WTC11 (cell line): ENCODE data around the gene TBRG4. TPM values are rescaled to one million over a fixed set of nuclear protein-coding genes. Genes with fewer than 3 reads are reported as not detected.

Experiments
- ATAC-seq: fragments of 200-7000 bp; cut with Tn5 transposase; 2 replicates; pipeline ENCODE4 v1.10.0; 2021; ENCODE audit warnings: mild to moderate bottlenecking, moderate library complexity
- CTCF ChIA-PET: fragments of 300-600 bp; sonication (Branson Sonifier 250); formaldehyde crosslinking; loops from one replicate; lab custom pipeline; 2021; ENCODE audit warnings: antibody characterized with exemption; lab: Charles Lee
- POLR2A ChIA-PET: fragments of 350-600 bp; sonication (Branson Sonifier 250); formaldehyde crosslinking; loops from one replicate; lab custom pipeline; 2021; ENCODE audit warnings: antibody characterized with exemption; lab: Charles Lee
- DNase-seq: peaks from one replicate; pipeline ENCODE4 v3.0.0; 2021; ENCODE audit warnings: low spot score
- H3K27ac Mint-ChIP-seq: 2 replicates; pipeline ENCODE4 v1.8.0; 2021; ENCODE audit warnings: mixed read lengths
- H3K27me3 Mint-ChIP-seq: 2 replicates; pipeline ENCODE4 v1.8.0; 2021; ENCODE audit warnings: low read depth, mild to moderate bottlenecking, moderate library complexity, mixed read lengths
- H3K36me3 Mint-ChIP-seq: 2 replicates; pipeline ENCODE4 v1.8.0; 2021; ENCODE audit warnings: mixed read lengths
- H3K4me1 Mint-ChIP-seq: 2 replicates; pipeline ENCODE4 v1.8.0; 2022; ENCODE audit warnings: mixed read lengths
- H3K4me3 Mint-ChIP-seq: 2 replicates; pipeline ENCODE4 v1.8.0; 2021; ENCODE audit warnings: mild to moderate bottlenecking, moderate library complexity, mixed read lengths
- H3K9me3 Mint-ChIP-seq: 2 replicates; pipeline ENCODE4 v1.8.0; 2021; ENCODE audit warnings: mixed read lengths
- ATF3 ChIP-seq: sonication (generic); formaldehyde crosslinking; conservative IDR thresholded peaks from 2 replicates; pipeline ENCODE4 v1.8.1; 2022; ENCODE audit warnings: mild to moderate bottlenecking, missing genetic modification reagents
- CBFB ChIP-seq: sonication (generic); formaldehyde crosslinking; IDR thresholded peaks from 2 replicates; pipeline ENCODE4 v1.8.1; 2022; ENCODE audit warnings: mild to moderate bottlenecking, low read depth, missing genetic modification reagents
- CDX4 ChIP-seq: fragments of 250-450 bp; sonication (Bioruptor Pico); IDR thresholded peaks from 2 replicates; pipeline ENCODE4 v1.9.0; 2021; ENCODE audit warnings: moderate library complexity, mild to moderate bottlenecking, inconsistent platforms, borderline replicate concordance
- CREB1 ChIP-seq: sonication (generic); formaldehyde crosslinking; IDR thresholded peaks from 2 replicates; pipeline ENCODE4 v1.8.0; 2023; ENCODE audit warnings: mild to moderate bottlenecking, missing genetic modification reagents
- CTCF ChIP-seq: fragments of 200-600 bp; IDR thresholded peaks from 2 replicates; pipeline ENCODE4 v1.8.0; 2022; ENCODE audit warnings: antibody characterized with exemption
- EMX1 ChIP-seq: fragments of 250-450 bp; sonication (Bioruptor Pico); IDR thresholded peaks from 2 replicates; pipeline ENCODE4 v1.8.0; 2021; ENCODE audit warnings: mild to moderate bottlenecking
- ETV6 ChIP-seq: sonication (generic); formaldehyde crosslinking; IDR thresholded peaks from 2 replicates; pipeline ENCODE4 v1.8.1; 2022; ENCODE audit warnings: mild to moderate bottlenecking, missing genetic modification reagents
- FOXJ3 ChIP-seq: sonication (generic); formaldehyde crosslinking; IDR thresholded peaks from 2 replicates; pipeline ENCODE4 v1.9.0; 2021; ENCODE audit warnings: missing genetic modification reagents, mild to moderate bottlenecking, borderline replicate concordance
- FOXP4 ChIP-seq: sonication (generic); formaldehyde crosslinking; IDR thresholded peaks from 2 replicates; pipeline ENCODE4 v1.8.0; 2022; ENCODE audit warnings: mild to moderate bottlenecking, missing genetic modification reagents
- NFE2L1 ChIP-seq: sonication (generic); formaldehyde crosslinking; IDR thresholded peaks from 2 replicates; pipeline ENCODE4 v1.8.1; 2023; ENCODE audit warnings: missing genetic modification reagents
- NFYB ChIP-seq: sonication (generic); formaldehyde crosslinking; conservative IDR thresholded peaks from 2 replicates; pipeline ENCODE4 v1.8.0; 2022; ENCODE audit warnings: low read depth, missing genetic modification reagents
- NR1H2 ChIP-seq: sonication (generic); formaldehyde crosslinking; IDR thresholded peaks from 2 replicates; pipeline ENCODE4 v1.9.0; 2021; ENCODE audit warnings: mild to moderate bottlenecking, moderate library complexity, missing genetic modification reagents
- OVOL2 ChIP-seq: fragments of 250-450 bp; sonication (Bioruptor Pico); IDR thresholded peaks from 2 replicates; pipeline ENCODE4 v1.9.0; 2021; ENCODE audit warnings: mild to moderate bottlenecking, borderline replicate concordance
- PRDM15 ChIP-seq: sonication (generic); formaldehyde crosslinking; IDR thresholded peaks from 2 replicates; pipeline ENCODE4 v1.8.0; 2022; ENCODE audit warnings: missing genetic modification reagents
- PRRX2 ChIP-seq: fragments of 250-450 bp; sonication (Bioruptor Pico); IDR thresholded peaks from 2 replicates; pipeline ENCODE4 v1.8.0; 2021; ENCODE audit warnings: mild to moderate bottlenecking
- SOX15 ChIP-seq: fragments of 250-450 bp; sonication (Bioruptor Pico); IDR thresholded peaks from 2 replicates; pipeline ENCODE4 v1.9.0; 2021; ENCODE audit warnings: mild to moderate bottlenecking
- STAT6 ChIP-seq: sonication (generic); formaldehyde crosslinking; conservative IDR thresholded peaks from 2 replicates; pipeline ENCODE4 v1.8.1; 2023; ENCODE audit warnings: mild to moderate bottlenecking, low read depth, missing genetic modification reagents, moderate library complexity
- TEAD4 ChIP-seq: sonication (generic); formaldehyde crosslinking; IDR thresholded peaks from 2 replicates; pipeline ENCODE4 v1.8.0; 2022; ENCODE audit warnings: mild to moderate bottlenecking, missing genetic modification reagents
- ZNF121 ChIP-seq: sonication (generic); formaldehyde crosslinking; IDR thresholded peaks from 2 replicates; pipeline ENCODE4 v1.8.0; 2023; ENCODE audit warnings: missing genetic modification reagents
- ZNF281 ChIP-seq: sonication (generic); formaldehyde crosslinking; IDR thresholded peaks from 2 replicates; pipeline ENCODE4 v1.8.0; 2023; ENCODE audit warnings: mild to moderate bottlenecking, missing genetic modification reagents
- ZNF396 ChIP-seq: fragments of 250-450 bp; sonication (Bioruptor Pico); IDR thresholded peaks from 2 replicates; pipeline ENCODE4 v1.8.0; 2021; ENCODE audit warnings: mild to moderate bottlenecking, moderate library complexity, borderline replicate concordance
- ZNF425 ChIP-seq: fragments of 250-450 bp; sonication (Bioruptor Pico); conservative IDR thresholded peaks from 2 replicates; pipeline ENCODE4 v1.9.0; 2021; ENCODE audit warnings: mild to moderate bottlenecking
- total RNA-seq: library from RNA; stranded (reverse); gene quantifications from 3 replicates; pipeline ENCODE4 v1.2.3, GENCODE V29; 2021

The TBRG4 gene
- total RNA-seq, 1 experiment from 2014 or later = 167 TPM

GRCh38 chr7:45117582-45117981 is 6.1 kb upstream of the TBRG4 start (continued):
- TF ChIP-seq EMX1 (CRISPR knock-in tag) (no peak), NFE2L1 (no peak), ZNF396 (CRISPR knock-in tag) (no peak), CDX4 (no peak), PRDM15 (CRISPR knock-in tag) (no peak)

- ATAC-seq (no peak), DNase-seq (no peak)
- H3K27me3 Mint-ChIP-seq = peaks cover 21% of the 10 kb centered on the region
- no peak overlapping the region for H3K27ac Mint-ChIP-seq
- ChIA-PET CTCF (no interaction called here), POLR2A (no interaction called here)
- H3K36me3 Mint-ChIP-seq = no peaks in the 10 kb centered on the region; the same call in 1 of the 2 replicates
- H3K4me1 Mint-ChIP-seq = peaks cover 4% of the 10 kb centered on the region
- H3K9me3 Mint-ChIP-seq = no peaks in the 10 kb centered on the region
- H3K4me3 Mint-ChIP-seq = no peak overlapping the region
- TF ChIP-seq ATF3 (no peak), OVOL2 (CRISPR knock-in tag) (no peak), TEAD4 (CRISPR knock-in tag) (no peak), STAT6 (CRISPR knock-in tag) (no peak), ZNF121 (no peak), ZNF425 (CRISPR knock-in tag) (no peak), ZNF281 (CRISPR knock-in tag) (no peak), FOXJ3 (CRISPR knock-in tag) (no peak), CBFB (CRISPR knock-in tag) (no peak), ETV6 (CRISPR knock-in tag) (no peak), FOXP4 (CRISPR knock-in tag) (no peak), CREB1 (CRISPR knock-in tag) (no peak), PRRX2 (no peak), NR1H2 (CRISPR knock-in tag) (no peak), NFYB (CRISPR knock-in tag) (no peak), CTCF (no peak), SOX15 (no peak)
Observed at GRCh38 chr7:45116048-45116447, 4.6 kb upstream of the TBRG4 start.
